ENCODE results near the gene GNAQ.

The GNAQ gene

GRCh38 chr9:77817590-77818311 lies 213.9 kb downstream of the GNAQ start:
- intact Hi-C loops (cut with DNase I), result no loop called here
- no peak for DNase-seq

- peak in 4 of 42 donors; percentile 11 to 46 (median 28) for DNase-seq
- intact Hi-C loops (cut with DNase I), result no loop called here
These were observed 214.8 kb downstream of the GNAQ start for GRCh38 chr9:77816641-77817341.

- intact Hi-C loops (cut with DNase I), result no loop called here
These were observed 216.4 kb downstream of the GNAQ start for GRCh38 chr9:77815260-77815659.

GRCh38 chr9:77811832-77812231 lies 219.8 kb downstream of the GNAQ start:
- intact Hi-C loops (cut with DNase I), result no loop called here

More at GRCh38 chr9:77815260-77815659, 216.4 kb downstream of the GNAQ start:
- no peak for DNase-seq

GRCh38 chr9:77810637-77811119 lies 220.9 kb downstream of the GNAQ start:
- DNase-seq, result no peak
- intact Hi-C loops (cut with DNase I), result no loop called here

More at GRCh38 chr9:77811832-77812231, 219.8 kb downstream of the GNAQ start:
- no peak for DNase-seq

- intact Hi-C loops (cut with DNase I), result no loop called here
- DNase-seq, result no peak
These were observed 221.6 kb downstream of the GNAQ start for GRCh38 chr9:77810047-77810446.

- DNase-seq, result no peak
- intact Hi-C loops (cut with DNase I), result no loop called here
These were observed 222.1 kb downstream of the GNAQ start for GRCh38 chr9:77809552-77809951.

GRCh38 chr9:77808751-77809081 lies 222.9 kb downstream of the GNAQ start:
- intact Hi-C loops (cut with DNase I), result no loop called here
- DNase-seq, result no peak

GRCh38 chr9:77807846-77808750 lies 223.5 kb downstream of the GNAQ start:
- DNase-seq, result no peak
- intact Hi-C loops (cut with DNase I), result no loop called here

GRCh38 chr9:77807281-77807683 lies 224.3 kb downstream of the GNAQ start:
- DNase-seq, result no peak
- intact Hi-C loops (cut with DNase I), result no loop called here

GRCh38 chr9:77806741-77807140 lies 224.9 kb downstream of the GNAQ start:
- intact Hi-C loops (cut with DNase I), result no loop called here
- DNase-seq, result no peak

GRCh38 chr9:77805810-77806209 lies 225.8 kb downstream of the GNAQ start:
- no peak for DNase-seq

GRCh38 chr9:77803423-77803822 lies 228.2 kb downstream of the GNAQ start:
- intact Hi-C loops (cut with DNase I), result no loop called here
- no peak for DNase-seq

More at GRCh38 chr9:77805810-77806209, 225.8 kb downstream of the GNAQ start:
- intact Hi-C loops (cut with DNase I), result no loop called here

GRCh38 chr9:77802515-77803293 lies 228.9 kb downstream of the GNAQ start:
- no peak for DNase-seq
- intact Hi-C loops (cut with DNase I), result no loop called here

- intact Hi-C loops (cut with DNase I), result no loop called here
- DNase-seq, result peak in 5 of 42 donors; percentile 15 to 57 (median 26)
These were observed 229.5 kb downstream of the GNAQ start for GRCh38 chr9:77802064-77802463.

- intact Hi-C loops (cut with DNase I), result no loop called here
- DNase-seq, result no peak
These were observed 230.6 kb downstream of the GNAQ start for GRCh38 chr9:77800924-77801551.

GRCh38 chr9:77798140-77798539 lies 233.5 kb downstream of the GNAQ start:
- no peak for DNase-seq
- intact Hi-C loops (cut with DNase I), result no loop called here

- intact Hi-C loops (cut with DNase I), result no loop called here
- DNase-seq, result no peak
These were observed 236.6 kb downstream of the GNAQ start for GRCh38 chr9:77794985-77795384.
